Endothelial cell of umbilical vein (primary cell): ENCODE results near the gene RBMS1. TPM values are rescaled to one million over a fixed set of nuclear protein-coding genes. Genes with fewer than 3 reads are reported as not detected.

Experiments used
- BruUV-seq: library from RNA; stranded (reverse); fragments of 400-500 nt; replicated peaks from 2 replicates; lab custom pipeline; 2021; lab: Mats Ljungman, UMichigan
- CTCF ChIA-PET: fragments of 300-600, 350-600 bp; sonication (Branson Sonifier 250); formaldehyde crosslinking; loops from one replicate; lab custom pipeline; 2021; ENCODE audit warnings: antibody characterized with exemption, inconsistent platforms; lab: Charles Lee
- POLR2A ChIA-PET: fragments of 300-600, 350-600 bp; sonication (Branson Sonifier 250); formaldehyde crosslinking; loops from one replicate; lab custom pipeline; 2021; ENCODE audit warnings: antibody characterized with exemption, inconsistent platforms; lab: Charles Lee
- DNase-seq: peaks from one replicate; pipeline ENCODE4 v3.0.0-alpha.2; 2011; ENCODE audit warnings: low read depth, low spot score
- FAIRE-seq: peaks from 2 replicates; lab custom pipeline; 2011; peaks lifted over from hg19 to GRCh38; lab: Jason Lieb, UNC
- H2AFZ ChIP-seq: 2 replicates; pipeline ENCODE4 v1.6.0; 2012; ENCODE audit warnings: low read depth, low read length, control low read depth, inconsistent platforms
- H3K27ac ChIP-seq: 2 replicates; pipeline ENCODE4 v1.5.1; 2011; ENCODE audit warnings: low read depth, mild to moderate bottlenecking, control low read depth, low read length, moderate library complexity; ENCODE audit not compliant: insufficient read depth
- H3K27me3 ChIP-seq, 2 experiments: 2 replicates each; pipeline versions ENCODE4 v1.6.0 to v1.6.1; 2011; ENCODE audit warnings: low read length in 2 of 2, mixed read lengths in 1 of 2; ENCODE audit not compliant: control insufficient read depth in 2 of 2, insufficient read depth in 2 of 2
- H3K36me3 ChIP-seq, 2 experiments: 2 replicates in 1 of 2; 3 replicates in 1 of 2; pipeline ENCODE4 v1.5.1; 2011; ENCODE audit warnings: low read length in 2 of 2, mild to moderate bottlenecking in 1 of 2, moderate library complexity in 1 of 2; ENCODE audit not compliant: control insufficient read depth in 2 of 2, insufficient read depth in 2 of 2; ENCODE audit errors: extremely low read depth in 1 of 2
- H3K4me1 ChIP-seq: 3 replicates; pipeline ENCODE4 v1.5.1; 2011; ENCODE audit warnings: mild to moderate bottlenecking, low read length; ENCODE audit not compliant: control insufficient read depth, insufficient read depth; ENCODE audit errors: extremely low read depth
- H3K4me2 ChIP-seq: 2 replicates; pipeline ENCODE4 v1.6.1; 2011; ENCODE audit warnings: low read length, control low read depth, mixed read lengths; ENCODE audit not compliant: insufficient read depth
- H3K4me3 ChIP-seq, 3 experiments: fragments of 200-600 bp in 1 of 3; sonication (generic), shearing (Covaris generic) in 1 of 3; replicated peaks in 1 of 3; 2 replicates each; pipeline ENCODE4 v1.5.1; 2011 to 2016; ENCODE audit warnings: control low read depth in 3 of 3, low read length in 3 of 3, mild to moderate bottlenecking in 2 of 3, inconsistent platforms in 1 of 3, low read depth in 1 of 3, moderate library complexity in 1 of 3; ENCODE audit not compliant: insufficient read depth in 1 of 3
- H3K79me2 ChIP-seq: 2 replicates; pipeline ENCODE4 v1.6.0; 2012; ENCODE audit warnings: low read length, inconsistent platforms; ENCODE audit not compliant: control insufficient read depth, insufficient read depth
- H3K9ac ChIP-seq: replicated peaks from 2 replicates; pipeline ENCODE3; 2011; ENCODE audit warnings: low read length, control low read depth; ENCODE audit not compliant: insufficient read depth; ENCODE audit errors: extremely low read depth
- H3K9me1 ChIP-seq: replicated peaks from 3 replicates; pipeline ENCODE4 v1.6.0; 2011; ENCODE audit warnings: mild to moderate bottlenecking, low read length; ENCODE audit not compliant: control insufficient read depth, insufficient read depth; ENCODE audit errors: extremely low read depth
- H3K9me3 ChIP-seq: replicated peaks from 2 replicates; pipeline ENCODE4 v1.5.1; 2012; ENCODE audit warnings: low read length, inconsistent platforms; ENCODE audit not compliant: control insufficient read depth, insufficient read depth
- H4K20me1 ChIP-seq: replicated peaks from 2 replicates; pipeline ENCODE3; 2011; ENCODE audit warnings: mild to moderate bottlenecking, low read length; ENCODE audit not compliant: control insufficient read depth, insufficient read depth; ENCODE audit errors: extremely low read depth
- CTCF ChIP-seq, 2 donors: IDR thresholded peaks; 1 replicate in 1 of 2; 2 replicates in 1 of 2; pipeline ENCODE4 v1.5.1; 2011; ENCODE audit warnings: low read length in 2 of 2, mild to moderate bottlenecking in 2 of 2, moderate library complexity in 2 of 2, control low read depth in 1 of 2, inconsistent platforms in 1 of 2, low read depth in 1 of 2; ENCODE audit not compliant: insufficient read depth in 1 of 2; ENCODE audit errors: extremely low read depth in 1 of 2
- EZH2 ChIP-seq: IDR thresholded peaks from 2 replicates; pipeline ENCODE4 v1.6.1; 2012; ENCODE audit warnings: borderline replicate concordance, low read depth, mild to moderate bottlenecking, moderate library complexity, low read length, inconsistent platforms; ENCODE audit not compliant: severe bottlenecking
- FOS ChIP-seq: IDR thresholded peaks from 2 replicates; pipeline ENCODE4 v1.6.1; 2011; ENCODE audit warnings: mild to moderate bottlenecking, low read length, moderate library complexity, borderline replicate concordance; ENCODE audit not compliant: insufficient read depth
- GATA2 ChIP-seq: IDR thresholded peaks from 2 replicates; pipeline ENCODE4 v1.7.0; 2011; ENCODE audit warnings: low read depth, mild to moderate bottlenecking, moderate library complexity, mixed read lengths, low read length; ENCODE audit not compliant: insufficient read length, insufficient read depth
- JUN ChIP-seq: IDR thresholded peaks from 2 replicates; pipeline ENCODE4 v1.6.1; 2011; ENCODE audit warnings: borderline replicate concordance, low read depth; ENCODE audit not compliant: insufficient read length, insufficient read depth
- MAX ChIP-seq: IDR thresholded peaks from 2 replicates; pipeline ENCODE4 v1.6.1; 2011; ENCODE audit not compliant: insufficient read depth, insufficient read length
- MYC ChIP-seq: IDR thresholded peaks from one replicate; pipeline ENCODE4 v1.6.1; 2011; ENCODE audit warnings: mild to moderate bottlenecking, low read depth, low read length
- POLR2A ChIP-seq: IDR thresholded peaks from 2 replicates; pipeline ENCODE4 v1.6.1; 2012; ENCODE audit warnings: low read depth, mild to moderate bottlenecking, control low read depth, low read length
- POLR2AphosphoS5 ChIP-seq: IDR thresholded peaks from 2 replicates; pipeline ENCODE4 v1.6.1; 2012; ENCODE audit warnings: low read depth, mild to moderate bottlenecking, control low read depth, low read length, moderate library complexity; ENCODE audit not compliant: insufficient read depth
- dilution Hi-C: fragments of 300-500 bp; cut with MboI; formaldehyde crosslinking; loops from one replicate; pipeline ENCODE4 v1.15.0; 2019; ENCODE audit warnings: low sequenced_read_pairs; ENCODE audit not compliant: extremely low pct_ligation_motif_present
- intact Hi-C: fragments of 100-400 bp; cut with micrococcal nuclease; formaldehyde crosslinking; loops from one replicate; pipeline ENCODE4 v1.10.0; 2022
- polyA plus RNA-seq, 4 experiments: library from polyadenylated mRNA; depleted of rRNA in 3 of 4; stranded (reverse) in 3 of 4; unstranded in 1 of 4; fragments of >200 nt; gene quantifications; 2 replicates each; pipeline versions ENCODE4 v1.2.1 to v1.2.3, GENCODE V29; 2011 to 2012; ENCODE audit warnings: missing spikeins in 1 of 4
- total RNA-seq: library from RNA; stranded (reverse); gene quantifications from 2 replicates; pipeline ENCODE4 v1.2.3, GENCODE V29; 2021

Gene RBMS1
- total and polyA plus RNA-seq, 2 donors (not counting 3 experiments of a cell fraction or from before 2014, with no cell fraction given), result 60.0 to 93.3 TPM

GRCh38 chr2:160267022-160267421, 226.6 kb downstream of the RBMS1 start:
- Histone ChIP-seq H3K9ac (no peak overlapping the region), H2AFZ (no peak overlapping the region), H3K4me3 (no peak overlapping the region), H3K4me2 (no peak overlapping the region), H3K79me2 (no peaks in the 10 kb centered on the region), H3K4me1 (peaks cover 25% of the 10 kb centered on the region), H3K9me3 (no peaks in the 10 kb centered on the region), H3K27ac (no peak overlapping the region), H3K9me1 (no peaks in the 10 kb centered on the region), H4K20me1 (no peaks in the 10 kb centered on the region), H3K36me3 (peaks cover 0 to 1% of the 10 kb centered on the region in 2 experiments), H3K27me3 (no peaks in the 10 kb centered on the region)
- DNase-seq, result no peak
- dilution Hi-C loops (no loop called here), intact Hi-C loops (no loop called here)
- FAIRE-seq, result no peak
- POLR2A ChIA-PET, result no interaction called here
- CTCF ChIA-PET, result interaction anchor here (1.5 to 6.0 kb wide), 4 partner anchors 12 to 157 kb away, joined by 5 to 31 read pairs (median 7); no protein-coding TSS in a partner anchor
- TF ChIP-seq POLR2AphosphoS5 (peak; percentile 25), MYC (no peak)
- BruUV-seq, result no TSS peak

GRCh38 chr2:160266037-160266551, 227.5 kb downstream of the RBMS1 start:
- CTCF ChIA-PET, result interaction anchor here (1.9 to 6.0 kb wide), 2 partner anchors 13 to 14 kb away, joined by 5 to 31 read pairs; no protein-coding TSS in a partner anchor
- H3K27me3 ChIP-seq, result no peaks in the 10 kb centered on the region
- no peaks in the 10 kb centered on the region for H4K20me1 ChIP-seq
- dilution Hi-C loops, result no loop called here
- no peak overlapping the region for H3K4me2 ChIP-seq
- no peak overlapping the region for H3K9ac ChIP-seq
- intact Hi-C loops, result no loop called here
- DNase-seq (no peak), FAIRE-seq (no peak)
- no peak overlapping the region for H2AFZ ChIP-seq
- H3K79me2 ChIP-seq, result no peaks in the 10 kb centered on the region
- TF ChIP-seq MAX (no peak), MYC (no peak), GATA2 (no peak), CTCF (IDR thresholded peaks at IDR 0.05; ENCODE audit: extremely low read depth in 1 of 2, insufficient read depth in 1 of 2, low read depth in 1 of 2, low read length in 2 of 2) (no peak), JUN (no peak), POLR2AphosphoS5 (no peak), POLR2A (no peak), FOS (no peak), EZH2 (no peak)
- no peaks in the 10 kb centered on the region for H3K9me3 ChIP-seq
- POLR2A ChIA-PET, result no interaction called here
- BruUV-seq, result no TSS peak
- no peak overlapping the region for H3K4me3 ChIP-seq
- H3K36me3 ChIP-seq, result no peaks in the 10 kb centered on the region
- H3K4me1 ChIP-seq, result peaks cover 18% of the 10 kb centered on the region
- no peaks in the 10 kb centered on the region for H3K9me1 ChIP-seq
- no peak overlapping the region for H3K27ac ChIP-seq
